HG03280 (cell line): Measurements from ENCODE around the gene ANKS4B.
"Not testable (repeated sequence)": the region's sequence is repeated elsewhere in the genome, so short reads cannot be mapped to it uniquely, and the experiment has no call there.

Experiments
- ATAC-seq: cut with Tn5 transposase; IDR thresholded peaks from one replicate; pipeline ENCODE4 v1.9.1; 2021; ENCODE audit warnings: mild to moderate bottlenecking, moderate library complexity; ENCODE audit not compliant: unreplicated experiment

Gene ANKS4B

GRCh38 chr16:21260870-21261791, 27.6 kb downstream of the ANKS4B start:
- no peak for ATAC-seq

DNA sequence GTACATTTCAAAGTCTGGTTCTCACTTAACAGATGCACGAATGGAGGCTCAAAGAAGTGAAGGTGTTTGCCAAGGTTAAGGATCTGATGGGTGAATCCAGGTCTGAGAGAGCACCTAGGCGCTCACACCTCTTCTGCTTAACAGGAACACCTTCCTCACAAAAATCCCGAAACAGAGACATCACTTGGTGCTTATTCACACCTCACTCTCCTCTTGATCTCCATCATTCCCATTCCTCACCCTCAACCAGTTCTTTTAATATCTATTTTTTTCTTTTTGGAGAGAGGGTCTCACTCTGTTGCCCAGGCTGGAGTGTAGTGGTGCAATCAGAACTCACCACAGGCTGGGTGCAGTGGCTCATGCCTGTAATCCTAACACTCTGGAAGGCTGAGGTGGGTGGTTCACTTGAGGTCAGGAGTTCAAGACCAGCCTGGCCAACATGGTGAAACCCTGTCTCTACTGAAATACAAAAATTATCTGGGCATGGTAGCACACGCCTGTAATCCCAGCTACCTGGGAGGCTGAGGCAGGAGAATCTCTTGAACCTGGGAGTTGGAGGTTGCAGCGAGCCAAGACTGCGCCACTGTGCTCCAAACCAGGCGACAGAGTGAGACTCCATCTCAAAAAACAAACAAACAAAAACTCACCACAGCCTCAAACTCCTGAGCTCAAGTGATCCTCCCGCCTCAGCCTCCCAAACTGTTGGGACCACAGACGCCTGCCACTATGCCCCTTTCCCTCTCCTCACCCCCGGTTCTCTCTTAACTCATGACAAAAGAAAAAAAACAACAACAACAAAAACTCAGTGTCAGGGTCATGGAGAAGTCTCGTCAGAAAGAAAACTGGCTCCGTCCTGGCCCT, 29.5 kb downstream of the ANKS4B start:
- no peak for ATAC-seq

DNA sequence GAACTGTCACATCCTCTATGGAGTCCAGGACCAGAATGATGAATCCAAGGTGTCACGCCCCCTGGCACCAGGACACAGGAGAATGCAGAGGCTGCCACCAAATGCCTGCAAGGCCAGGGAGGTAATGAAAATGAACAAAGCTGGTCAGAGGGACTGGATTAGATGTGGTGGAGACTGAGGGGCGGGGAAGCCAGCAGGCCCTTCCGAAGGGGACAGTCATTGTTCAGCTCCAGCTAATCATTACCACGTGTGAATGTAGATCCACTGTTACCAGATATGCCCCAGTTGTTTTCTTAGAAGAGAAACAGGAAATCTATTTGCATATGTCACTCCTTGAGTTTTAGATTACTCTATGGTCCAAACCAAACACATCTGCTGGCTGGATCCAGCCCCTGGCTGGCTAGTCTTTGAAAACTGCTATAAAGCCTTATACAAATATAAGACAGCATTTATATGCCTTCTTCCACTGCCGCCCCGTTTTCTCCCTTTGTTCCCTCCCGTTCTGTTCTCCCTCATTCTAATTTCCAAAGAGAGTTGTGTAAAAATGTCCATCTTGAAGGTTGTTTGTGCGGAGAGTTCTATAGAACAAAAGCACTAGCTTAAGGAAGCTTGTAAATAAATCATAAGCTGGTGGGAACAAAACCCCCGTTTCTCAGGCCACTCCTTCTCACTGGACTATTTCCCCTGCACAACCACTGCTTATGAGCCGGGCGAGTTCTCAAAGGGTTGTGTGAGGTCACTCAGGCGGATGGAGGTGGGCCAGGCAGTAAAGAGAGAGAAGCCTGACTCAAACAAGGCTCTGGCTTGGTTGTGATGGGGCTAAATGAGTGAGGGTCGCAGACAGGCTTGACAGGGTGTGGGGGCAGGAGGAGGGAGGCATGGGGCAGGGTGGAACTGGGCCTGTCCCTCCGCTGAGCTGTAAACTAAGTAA, 30.4 kb downstream of the ANKS4B start:
- ATAC-seq = no peak

- ATAC-seq = no peak
Observed at GRCh38 chr16:21264571-21265036, 31.1 kb downstream of the ANKS4B start.

DNA sequence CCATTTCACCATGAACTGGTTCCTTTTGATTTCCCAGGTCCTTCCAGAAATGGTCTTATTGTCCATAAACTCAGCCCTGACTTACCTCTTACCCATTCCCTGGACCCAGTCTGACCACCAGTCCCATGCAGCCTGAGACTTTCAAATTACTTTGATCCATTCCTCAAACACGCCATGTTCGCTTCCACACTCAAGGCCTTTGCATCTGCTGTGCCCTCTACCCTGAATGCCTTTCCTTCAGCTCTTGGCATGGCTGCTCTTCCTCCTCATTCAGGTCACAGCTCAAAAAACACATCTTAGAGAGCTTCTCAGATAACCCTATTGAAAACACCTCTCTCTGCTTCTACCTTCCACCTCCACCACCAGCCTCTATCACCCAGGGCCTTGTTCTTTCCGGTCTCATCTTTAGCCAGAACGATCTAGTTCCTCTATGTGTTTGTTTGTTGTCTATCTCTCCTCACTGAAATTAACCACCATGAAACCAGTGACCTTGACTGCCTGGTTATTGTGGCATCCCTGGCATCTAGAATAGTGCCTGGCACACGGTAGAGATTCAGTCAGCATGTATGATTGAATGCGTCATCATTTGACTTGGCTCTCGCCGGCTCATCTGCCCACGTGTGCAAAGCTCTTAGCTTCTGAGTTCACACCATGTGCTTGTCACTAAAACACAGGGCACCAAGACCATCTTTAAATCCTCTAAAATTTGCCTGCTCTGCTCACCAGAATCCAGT, 31.8 kb downstream of the ANKS4B start:
- ATAC-seq = no peak

- no peak for ATAC-seq
Observed at GRCh38 chr16:21267298-21267697, 33.8 kb downstream of the ANKS4B start.

DNA sequence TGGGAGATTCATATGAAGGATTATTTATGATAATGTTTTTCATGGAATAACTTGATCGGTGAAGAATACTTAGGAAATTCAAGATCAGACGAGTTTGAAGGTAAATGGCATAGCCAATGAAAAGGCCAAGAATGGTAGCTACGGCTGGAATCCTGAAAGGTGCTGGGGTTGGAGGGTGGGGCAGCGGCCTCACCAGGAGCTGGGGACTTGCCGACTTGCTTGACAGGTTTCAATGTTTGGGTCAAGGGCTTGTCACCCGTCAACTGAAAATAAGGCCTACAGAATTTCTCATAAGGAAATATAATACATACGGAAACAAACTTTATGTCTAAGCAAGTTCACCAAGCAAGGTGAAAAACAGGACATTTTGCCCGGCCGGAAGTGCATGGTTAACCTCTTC, 34.7 kb downstream of the ANKS4B start:
- ATAC-seq = no peak

DNA sequence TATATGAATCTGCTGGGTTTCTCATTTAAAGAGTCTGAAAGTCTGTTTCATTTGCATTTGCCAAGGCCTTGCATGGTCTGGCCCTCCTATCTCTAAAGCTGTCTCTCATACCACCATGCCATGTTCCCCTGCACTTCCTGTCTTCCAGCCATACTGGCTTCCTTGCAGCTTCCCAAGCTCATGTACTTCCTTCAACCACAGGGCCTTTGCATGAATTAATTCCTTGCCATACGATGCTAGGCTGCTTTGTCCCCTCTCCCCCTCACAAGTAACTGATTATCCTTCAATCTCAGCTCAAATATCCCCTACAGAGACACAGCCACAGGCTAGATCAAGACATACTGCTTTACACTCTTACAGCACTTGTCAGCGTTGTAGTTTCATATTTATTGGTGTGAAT, 38.8 kb downstream of the ANKS4B start:
- ATAC-seq = no peak

DNA sequence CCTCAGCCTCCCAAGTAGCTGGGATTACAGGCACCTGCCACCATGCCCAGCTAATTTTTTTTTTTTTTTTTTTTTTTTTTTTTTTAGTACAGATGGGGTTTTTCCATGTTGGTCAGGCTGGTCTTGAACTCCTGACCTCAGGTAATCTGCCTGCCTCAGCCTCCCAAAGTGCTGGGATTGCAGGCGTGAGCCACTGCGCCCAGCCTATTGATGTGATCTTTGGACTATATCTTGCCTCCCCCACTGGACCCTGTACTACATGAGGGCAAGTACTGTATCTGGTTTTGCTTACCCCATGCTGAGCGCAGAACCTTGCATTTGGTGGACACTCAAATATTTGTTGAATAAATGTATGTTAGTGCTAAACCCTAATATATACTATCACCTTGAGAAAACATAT, 39.3 kb downstream of the ANKS4B start:
- not testable (repeated sequence) for ATAC-seq

DNA sequence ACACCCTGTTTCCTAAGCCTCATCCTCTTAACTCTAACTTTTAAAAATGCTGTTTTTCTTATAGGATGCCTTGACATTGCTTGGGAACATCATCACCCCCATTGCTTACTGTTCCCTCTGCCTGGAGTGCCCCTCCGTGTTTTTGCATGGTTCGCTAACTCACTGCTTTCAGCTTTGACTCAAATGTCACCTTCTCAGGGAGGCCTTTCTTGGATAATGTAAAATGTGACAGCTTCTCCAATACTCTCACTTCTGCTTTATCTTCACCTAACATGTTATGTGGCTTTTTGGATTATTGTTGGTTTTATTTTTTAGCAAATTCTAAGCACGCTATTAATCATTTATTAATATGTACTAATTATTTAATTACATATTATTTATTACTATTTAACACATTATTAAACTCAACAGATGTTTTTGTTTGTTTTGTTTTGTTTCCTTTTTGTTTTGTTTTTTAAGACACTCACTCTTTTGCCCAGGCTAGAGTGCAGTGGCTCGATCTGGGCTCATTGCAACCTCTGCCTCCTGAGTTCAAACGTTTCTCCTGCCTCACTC, 40.8 kb downstream of the ANKS4B start:
- no peak for ATAC-seq

GRCh38 chr16:21275529-21275928, 42.0 kb downstream of the ANKS4B start:
- no peak for ATAC-seq

DNA sequence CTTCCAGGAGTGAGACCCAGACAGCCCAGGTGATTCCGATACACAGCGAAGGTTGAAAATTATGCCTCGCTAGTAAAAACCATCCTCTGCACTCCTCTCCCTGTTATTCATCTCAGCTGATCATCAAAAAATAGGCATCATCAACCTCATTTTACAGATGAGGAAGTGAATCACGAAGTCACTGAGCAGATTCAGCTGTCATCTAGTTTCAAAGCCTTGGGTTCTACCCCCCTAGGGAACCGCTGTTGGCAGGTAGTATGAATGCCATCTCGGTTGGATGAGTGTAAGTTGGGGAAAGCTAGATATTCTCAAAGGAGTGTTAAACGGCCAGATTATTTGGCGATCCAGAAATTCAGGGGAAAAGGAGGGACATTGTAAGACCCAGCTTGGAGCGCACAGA, 42.6 kb downstream of the ANKS4B start:
- no peak for ATAC-seq

- no peak for ATAC-seq
Observed at GRCh38 chr16:21277045-21277926, 43.8 kb downstream of the ANKS4B start.

- peak; percentile 56 for ATAC-seq
Observed at GRCh38 chr16:21277927-21278706, 44.6 kb downstream of the ANKS4B start, which contains the start of gene CRYM. TSS of gene CRYM (minus strand) at chr16:21278290. CDS start at chr16:21278251, 39 bp downstream.

DNA sequence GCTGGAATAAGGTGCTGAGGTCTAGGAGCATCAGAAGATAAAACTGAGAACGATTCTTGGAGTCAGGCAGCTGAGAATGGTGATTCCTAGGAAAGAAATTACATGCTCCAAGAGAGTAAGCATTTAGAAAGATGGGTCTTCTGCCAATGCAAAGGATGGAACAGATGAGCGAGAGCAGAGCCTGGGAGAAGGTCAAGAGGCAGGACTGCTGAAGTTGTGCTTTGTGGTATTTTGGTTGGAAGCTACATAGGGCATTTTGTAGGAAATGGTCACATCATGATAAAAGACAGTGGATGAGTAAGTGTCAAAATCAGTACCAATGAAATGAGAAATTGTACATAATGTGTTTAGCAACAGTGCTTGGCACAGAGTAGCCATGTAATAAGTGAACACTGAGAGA, 46.0 kb downstream of the ANKS4B start:
- ATAC-seq = no peak

GRCh38 chr16:21281698-21282389, 48.3 kb downstream of the ANKS4B start:
- no peak for ATAC-seq
